GM23248 (cell line): Measurements from ENCODE around the gene TTC3. TPM values are rescaled to one million over a fixed set of nuclear protein-coding genes. Genes with fewer than 3 reads are reported as not detected.

Experiments
- DNase-seq: peaks from one replicate; pipeline ENCODE4 v3.0.0-alpha.2; 2015
- H2AFZ ChIP-seq: fragments of 200-600 bp; sonication (generic); 2 replicates; pipeline ENCODE4 v1.6.1; 2016; ENCODE audit warnings: antibody characterized with exemption
- H3F3A ChIP-seq: fragments of 200-600 bp; sonication (generic); 2 replicates; pipeline ENCODE4 v1.6.1; 2016; ENCODE audit warnings: mild to moderate bottlenecking, antibody characterized with exemption, mixed run types; ENCODE audit not compliant: insufficient read depth
- H3K27ac ChIP-seq: fragments of 200-600 bp; sonication (generic); 2 replicates; pipeline ENCODE4 v1.5.1; 2016; ENCODE audit warnings: mild to moderate bottlenecking
- H3K27me3 ChIP-seq: fragments of 200-600 bp; sonication (generic); replicated peaks from 2 replicates; pipeline ENCODE4 v1.6.1; 2016; ENCODE audit warnings: mild to moderate bottlenecking; ENCODE audit not compliant: insufficient read depth
- H3K36me3 ChIP-seq: fragments of 200-600 bp; sonication (generic); 2 replicates; pipeline ENCODE4 v1.6.1; 2016; ENCODE audit warnings: low read depth, mild to moderate bottlenecking
- H3K4me1 ChIP-seq: fragments of 200-600 bp; sonication (generic); 2 replicates; pipeline ENCODE4 v1.6.1; 2016; ENCODE audit warnings: mild to moderate bottlenecking; ENCODE audit not compliant: insufficient read depth
- H3K4me2 ChIP-seq: fragments of 200-600 bp; sonication (generic); one replicate; pipeline ENCODE4 v1.6.1; 2016; ENCODE audit warnings: mild to moderate bottlenecking; ENCODE audit not compliant: unreplicated experiment
- H3K4me3 ChIP-seq: fragments of 200-600 bp; sonication (generic); 2 replicates; pipeline ENCODE4 v1.5.1; 2016; ENCODE audit warnings: mild to moderate bottlenecking
- H3K79me2 ChIP-seq: fragments of 200-600 bp; sonication (generic); 2 replicates; pipeline ENCODE4 v1.6.1; 2016; ENCODE audit warnings: mild to moderate bottlenecking; ENCODE audit not compliant: insufficient read depth
- H3K9ac ChIP-seq: fragments of 200-600 bp; sonication (generic); 2 replicates; pipeline ENCODE4 v1.6.1; 2016; ENCODE audit warnings: mild to moderate bottlenecking
- H3K9me2 ChIP-seq: fragments of 200-600 bp; sonication (generic); 2 replicates; pipeline ENCODE4 v1.6.1; 2016; ENCODE audit warnings: mixed run types, mild to moderate bottlenecking, moderate library complexity; ENCODE audit not compliant: insufficient read depth
- H3K9me3 ChIP-seq: fragments of 200-600 bp; sonication (generic); one replicate; pipeline ENCODE4 v1.6.1; 2017; ENCODE audit warnings: low read depth
- H4K20me1 ChIP-seq: fragments of 200-600 bp; sonication (generic); 2 replicates; pipeline ENCODE4 v1.6.0; 2016; ENCODE audit not compliant: insufficient read depth
- EZH2 ChIP-seq: fragments of 200-600 bp; sonication (generic); IDR thresholded peaks from 2 replicates; pipeline ENCODE4 v1.6.1; 2018; ENCODE audit warnings: antibody characterized with exemption, mild to moderate bottlenecking; ENCODE audit not compliant: insufficient read depth, poor library complexity, severe bottlenecking
- EZH2phosphoT487 ChIP-seq: fragments of 200-600 bp; sonication (generic); IDR thresholded peaks from 2 replicates; pipeline ENCODE4 v1.6.1; 2018; ENCODE audit warnings: antibody characterized with exemption, moderate library complexity, mild to moderate bottlenecking, low read depth; ENCODE audit not compliant: insufficient read depth
- WGBS, 2 experiments: methylation state at CpG; one replicate each; pipeline ENCODE4 v1.1.6; 2015 to 2017; ENCODE audit warnings: low lambda C conversion rate in 2 of 2, low coverage in 1 of 2; ENCODE audit errors: missing lambda C conversion rate in 2 of 2; 5-methylcytosine and 5-hydroxymethylcytosine counted together
- in situ Hi-C: fragments of 300-500 bp; cut with MboI; formaldehyde crosslinking; loops from 2 replicates; pipeline ENCODE4 v1.15.0; 2020
- polyA plus RNA-seq: library from polyadenylated mRNA; unstranded; fragments of >200 nt; fragmentation: Nextera tagmentation; extraction: Ambion mirVana; gene quantifications from 2 replicates; pipeline ENCODE4 v1.2.1, GENCODE V29; 2016
- total RNA-seq: library from RNA; depleted of rRNA; stranded (reverse); fragments of >200 nt; shearing (Covaris generic); gene quantifications from 2 replicates; pipeline ENCODE4 v1.2.3, GENCODE V29; 2014

The TTC3 gene
- total and polyA plus RNA-seq, 2 experiments from 2014 or later: 204 to 216 TPM

DNA sequence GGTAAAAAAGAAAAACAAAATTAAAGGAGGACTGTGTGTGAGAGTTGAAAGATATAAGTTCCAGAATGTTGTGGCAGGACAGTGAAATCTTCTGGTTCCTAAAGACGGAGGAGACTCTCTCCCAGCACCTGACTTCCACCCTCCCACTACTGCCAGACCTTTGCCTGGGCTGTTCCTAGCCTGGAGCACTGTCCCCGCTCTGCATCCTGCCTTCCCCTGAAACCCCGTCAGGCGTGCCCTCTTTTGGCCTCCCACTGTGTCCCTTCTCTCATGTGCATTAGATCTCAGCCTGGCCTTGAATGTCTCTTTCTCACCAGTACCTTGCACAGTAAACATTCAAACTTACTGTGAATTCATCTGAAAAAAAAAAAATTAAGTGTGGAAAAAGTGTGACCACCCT, 120.0 kb downstream of the TTC3 start:
- no peaks in the 10 kb centered on the region for H3K9me2 ChIP-seq
- H3K4me2 ChIP-seq: no peak overlapping the region
- no peak overlapping the region for H3K4me3 ChIP-seq
- H3F3A ChIP-seq: no peaks in the 10 kb centered on the region
- no peak overlapping the region for H3K27ac ChIP-seq
- TF ChIP-seq EZH2phosphoT487: no peak
- no peak for TF ChIP-seq EZH2
- H3K9me3 ChIP-seq: no peaks in the 10 kb centered on the region
- no peak for DNase-seq
- H2AFZ ChIP-seq: no peak overlapping the region
- H3K4me1 ChIP-seq: peaks cover 8% of the 10 kb centered on the region; the same call in 1 of the 2 replicates
- H3K79me2 ChIP-seq: peaks cover 6% of the 10 kb centered on the region; the same call in 1 of the 2 replicates
- in situ Hi-C loops: no loop called here
- H4K20me1 ChIP-seq: no peaks in the 10 kb centered on the region
- H3K27me3 ChIP-seq: no peaks in the 10 kb centered on the region
- H3K36me3 ChIP-seq: peaks cover 49% of the 10 kb centered on the region
- WGBS, 2 experiments: 73 to 74% methylated on average over 4 of the region's 4 CpGs
- no peak overlapping the region for H3K9ac ChIP-seq

DNA sequence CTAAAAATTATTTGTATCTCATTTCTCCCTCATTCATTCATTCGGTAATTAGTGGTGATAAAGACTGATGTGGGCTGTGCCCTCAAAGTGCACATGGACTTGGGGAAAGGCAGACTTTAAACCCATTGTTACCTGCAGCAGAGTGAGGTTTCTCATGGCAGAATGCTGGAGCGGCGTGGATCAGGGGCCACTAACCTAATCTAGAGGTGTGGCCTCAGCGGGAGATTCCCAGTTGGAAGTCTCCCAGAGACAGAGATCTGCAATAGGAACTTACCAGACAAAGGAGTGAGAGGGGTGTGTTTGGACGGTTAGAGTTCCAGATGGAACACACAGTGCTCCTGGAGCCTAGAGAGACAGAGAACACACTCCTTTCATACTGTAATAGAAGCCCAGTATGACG, 120.6 kb downstream of the TTC3 start:
- no peak overlapping the region for H3K27ac ChIP-seq
- peaks cover 6% of the 10 kb centered on the region; the same call in 1 of the 2 replicates for H3K79me2 ChIP-seq
- H3F3A ChIP-seq: 0 out of 2 replicates have a peak, but pooled peaks cover 2% of the 10 kb centered on the region
- in situ Hi-C loops: no loop called here
- no peaks in the 10 kb centered on the region for H3K9me2 ChIP-seq
- H3K4me3 ChIP-seq: no peak overlapping the region
- H3K36me3 ChIP-seq: peaks cover 49% of the 10 kb centered on the region
- 87 to 94% methylated on average over 6 of the region's 6 CpGs for WGBS, 2 experiments
- H3K4me1 ChIP-seq: peaks cover 9% of the 10 kb centered on the region; the same call in 1 of the 2 replicates
- H3K27me3 ChIP-seq: no peaks in the 10 kb centered on the region
- H4K20me1 ChIP-seq: no peaks in the 10 kb centered on the region
- no peaks in the 10 kb centered on the region for H3K9me3 ChIP-seq
- H3K4me2 ChIP-seq: no peak overlapping the region
- no peak overlapping the region for H3K9ac ChIP-seq
- TF ChIP-seq EZH2phosphoT487 (no peak), EZH2 (no peak)
- no peak overlapping the region for H2AFZ ChIP-seq
- no peak for DNase-seq

DNA sequence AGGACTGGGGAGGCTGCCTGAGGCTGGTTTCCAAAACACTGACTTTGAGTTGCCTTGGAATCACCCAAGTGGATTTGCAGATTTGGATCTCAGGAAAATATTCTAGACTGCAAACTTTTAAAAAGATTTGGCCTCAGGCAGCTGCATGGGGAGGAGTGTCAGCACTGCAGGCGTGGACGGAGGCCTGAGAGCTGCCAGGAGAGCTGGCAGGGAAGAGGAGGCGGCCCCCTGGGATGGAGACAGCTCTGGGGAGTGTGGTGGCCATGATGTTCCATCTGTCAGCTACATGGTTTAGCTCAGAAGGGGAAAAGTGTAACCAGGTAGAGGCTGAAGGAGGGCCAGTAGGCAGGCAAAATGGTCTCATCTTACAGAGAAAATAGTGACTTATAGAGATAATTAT, 122.0 kb downstream of the TTC3 start:
- WGBS, 2 experiments: 80 to 92% methylated on average over 3 of the region's 3 CpGs
- in situ Hi-C loops: no loop called here
- no peak overlapping the region for H3K4me2 ChIP-seq

DNA sequence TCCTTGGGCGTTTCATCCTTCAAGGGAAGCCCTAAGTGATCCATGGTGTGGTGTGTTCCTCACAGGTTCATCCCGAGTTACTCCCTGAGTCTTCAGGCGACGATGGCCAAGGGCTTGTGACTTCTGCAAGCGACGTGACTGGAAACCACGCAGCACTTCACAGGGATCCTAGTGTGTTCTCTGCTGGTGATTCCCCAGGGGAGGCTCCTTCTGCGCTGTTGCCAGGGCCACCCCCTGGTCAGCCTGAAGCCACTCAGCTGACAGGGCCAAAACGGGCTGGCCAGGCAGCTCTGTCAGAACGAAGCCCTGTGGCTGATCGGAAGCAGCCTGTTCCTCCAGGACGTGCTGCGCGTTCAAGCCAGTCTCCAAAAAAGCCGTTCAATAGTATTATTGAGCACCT, 122.6 kb downstream of the TTC3 start:
- Histone ChIP-seq H3K27me3 (no peaks in the 10 kb centered on the region), H3K36me3 (peaks cover 47% of the 10 kb centered on the region), H3K79me2 (peaks cover 6% of the 10 kb centered on the region; the same call in 1 of the 2 replicates), H4K20me1 (no peaks in the 10 kb centered on the region), H3K4me1 (peaks cover 14% of the 10 kb centered on the region; the same call in 1 of the 2 replicates), H3K4me2 (no peak overlapping the region), H2AFZ (no peak overlapping the region), H3K9me2 (no peaks in the 10 kb centered on the region), H3K4me3 (no peak overlapping the region), H3K27ac (no peak overlapping the region), H3K9me3 (no peaks in the 10 kb centered on the region), H3K9ac (no peak overlapping the region), H3F3A (0 out of 2 replicates have a peak, but pooled peaks cover 4% of the 10 kb centered on the region)
- in situ Hi-C loops: no loop called here
- WGBS, 2 experiments: 88 to 93% methylated on average over 14 to 15 of the region's 15 CpGs
- no peak for DNase-seq
- no peak for TF ChIP-seq EZH2
- no peak for TF ChIP-seq EZH2phosphoT487

More for the DNA sequence above, 122.0 kb downstream of the TTC3 start:
- H3K4me3 ChIP-seq: no peak overlapping the region
- peaks cover 6% of the 10 kb centered on the region; the same call in 1 of the 2 replicates for H3K79me2 ChIP-seq
- H2AFZ ChIP-seq: no peak overlapping the region
- TF ChIP-seq EZH2 (no peak), EZH2phosphoT487 (no peak)
- no peak for DNase-seq
- peaks cover 45% of the 10 kb centered on the region for H3K36me3 ChIP-seq
- H3K4me1 ChIP-seq: peaks cover 14% of the 10 kb centered on the region; the same call in 1 of the 2 replicates
- no peaks in the 10 kb centered on the region for H3K27me3 ChIP-seq
- H4K20me1 ChIP-seq: no peaks in the 10 kb centered on the region
- no peak overlapping the region for H3K9ac ChIP-seq
- no peaks in the 10 kb centered on the region for H3K9me3 ChIP-seq
- H3K9me2 ChIP-seq: no peaks in the 10 kb centered on the region
- 0 out of 2 replicates have a peak, but pooled peaks cover 4% of the 10 kb centered on the region for H3F3A ChIP-seq
- no peak overlapping the region for H3K27ac ChIP-seq
